HG02852 (cell line): ENCODE results near the gene PTPN14.

ENCODE experiments used
- ATAC-seq: cut with Tn5 transposase; IDR thresholded peaks from one replicate; pipeline ENCODE4 v1.9.1; 2021; ENCODE audit warnings: mild to moderate bottlenecking, moderate library complexity; ENCODE audit not compliant: unreplicated experiment

PTPN14 gene

DNA sequence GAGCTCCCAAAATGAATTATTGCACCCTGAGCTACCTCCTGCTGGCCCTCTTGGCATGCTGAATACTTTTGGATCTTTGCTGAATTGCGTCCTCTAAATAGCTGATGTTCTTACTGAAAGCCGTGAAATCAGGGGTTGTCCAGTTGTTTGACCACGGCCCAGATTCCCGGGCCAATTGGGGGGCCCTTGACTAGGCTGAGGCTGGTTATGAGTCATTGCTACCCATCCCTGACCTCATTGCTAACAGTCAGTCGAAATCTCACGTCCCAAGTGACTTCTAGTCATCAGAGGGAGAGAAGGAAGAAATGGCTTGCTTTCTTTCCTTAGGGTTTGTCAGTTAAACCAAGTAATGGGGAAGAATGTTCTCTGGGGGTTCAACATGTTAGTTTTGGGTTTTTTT is 233.0 kb downstream of the PTPN14 start:
- peak; percentile 45 for ATAC-seq

DNA sequence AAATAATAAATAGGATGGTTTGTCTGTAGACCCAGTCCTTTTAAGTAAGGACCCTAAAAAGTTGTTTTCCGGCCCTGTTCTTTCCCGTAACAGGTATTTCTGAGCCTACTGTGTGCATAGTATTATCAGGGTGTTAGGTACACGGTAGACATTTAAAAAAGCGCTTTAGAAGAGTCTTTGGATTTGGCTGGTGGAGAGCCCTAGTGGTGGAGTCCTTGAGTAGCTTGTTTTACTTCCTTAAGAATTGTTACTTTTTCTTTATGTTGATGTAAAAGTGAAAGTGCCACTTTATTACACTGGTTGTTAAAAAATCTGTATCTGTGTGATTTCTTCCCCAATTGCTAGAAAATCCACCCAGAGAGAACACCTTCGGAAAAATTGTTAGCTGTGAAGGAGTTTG is 233.7 kb downstream of the PTPN14 start:
- no peak for ATAC-seq

DNA sequence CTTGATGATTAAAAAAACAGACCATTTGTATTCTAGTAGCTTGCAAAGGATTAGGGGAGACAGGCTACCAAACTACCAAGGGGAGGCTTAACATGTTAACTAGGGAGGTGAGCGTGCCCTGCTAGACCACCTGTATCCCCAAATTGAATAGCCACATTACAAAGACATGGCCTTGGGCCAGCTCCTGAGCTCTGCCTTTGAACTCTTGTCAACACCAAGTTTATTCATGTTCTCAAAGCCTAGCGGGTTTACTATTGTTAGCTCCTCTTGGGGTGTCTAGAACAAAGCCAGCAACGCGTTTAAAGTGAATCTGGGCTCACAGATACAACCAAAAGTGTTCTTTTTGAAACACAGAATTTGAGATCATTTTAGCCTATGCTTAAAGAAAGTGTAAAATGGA is 234.1 kb downstream of the PTPN14 start:
- ATAC-seq, result no peak

DNA sequence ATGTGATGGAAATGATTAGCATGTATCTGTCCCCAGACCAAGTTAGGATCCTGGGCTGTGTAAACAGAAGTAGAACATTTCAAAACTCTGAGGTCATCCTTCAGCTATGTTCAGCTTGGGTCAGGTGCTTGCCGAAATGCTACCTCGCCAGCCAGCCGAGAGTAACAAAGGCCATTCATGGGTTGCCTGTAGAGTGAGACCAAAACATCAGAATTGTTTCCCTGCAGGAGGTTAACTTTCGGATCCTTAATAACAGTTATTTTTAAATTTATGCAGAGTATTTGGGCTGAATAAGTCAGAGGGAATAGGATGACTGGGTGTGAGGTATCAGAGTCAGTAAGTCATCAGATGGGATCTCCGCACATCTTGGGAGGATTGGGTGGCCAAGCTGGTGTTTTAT is 234.8 kb downstream of the PTPN14 start:
- ATAC-seq, result no peak

DNA sequence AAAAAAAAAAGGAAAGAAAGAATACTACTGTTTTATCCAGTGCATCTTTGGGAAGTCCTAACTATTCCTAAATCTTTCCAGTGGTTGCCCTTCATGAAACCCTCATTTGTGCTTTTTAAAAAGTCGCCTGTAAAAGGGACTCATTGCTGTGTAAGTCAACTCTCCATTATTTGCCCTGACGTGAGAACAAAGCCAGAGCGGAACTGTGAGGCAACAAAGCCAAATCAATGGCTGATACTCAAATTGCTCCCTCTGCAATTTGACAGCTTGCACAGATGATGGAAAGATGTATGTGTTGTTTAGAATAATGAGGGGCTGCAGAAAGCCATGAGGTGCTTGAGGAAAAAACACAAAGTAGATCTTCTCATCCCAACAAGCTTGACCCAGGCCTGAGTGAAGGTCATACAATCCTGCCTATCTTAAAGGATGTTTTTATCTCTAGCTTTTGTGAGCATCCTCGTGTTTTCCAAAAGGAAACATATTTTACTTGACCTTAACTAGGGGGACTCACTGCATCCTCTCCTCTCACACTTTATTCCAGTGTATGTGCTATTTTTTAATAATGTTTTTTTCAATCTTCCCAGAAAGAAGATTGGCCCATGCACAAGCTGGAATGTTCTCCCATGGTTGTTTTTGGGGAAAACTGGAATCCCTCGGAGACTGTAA is 237.1 kb downstream of the PTPN14 start:
- no peak for ATAC-seq

DNA sequence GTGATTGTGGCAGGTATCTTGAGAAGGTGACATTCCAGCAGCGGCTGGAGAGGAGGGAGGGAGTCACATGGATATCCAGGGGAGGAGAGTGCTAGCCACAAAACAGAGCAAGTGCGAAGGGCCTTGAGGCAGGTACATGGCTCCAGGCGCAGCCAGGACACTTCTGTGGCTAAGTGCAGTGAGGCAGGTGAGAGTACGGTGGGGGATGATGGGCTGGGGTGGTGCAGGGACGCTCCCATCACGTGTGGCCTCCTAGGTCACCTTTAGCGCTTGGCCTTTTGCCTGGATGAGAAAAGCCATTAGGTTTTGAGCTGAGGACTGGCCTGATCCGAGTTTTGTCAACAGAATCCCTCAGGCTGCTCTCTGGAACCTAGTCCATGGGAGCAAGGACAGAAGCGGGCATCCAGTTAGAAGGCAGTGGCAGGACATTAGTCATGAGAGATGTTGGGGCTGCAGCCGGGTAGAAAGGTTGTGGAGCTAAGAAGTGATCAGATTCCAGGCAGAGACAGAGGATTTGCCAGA is 238.8 kb downstream of the PTPN14 start:
- ATAC-seq, result no peak

DNA sequence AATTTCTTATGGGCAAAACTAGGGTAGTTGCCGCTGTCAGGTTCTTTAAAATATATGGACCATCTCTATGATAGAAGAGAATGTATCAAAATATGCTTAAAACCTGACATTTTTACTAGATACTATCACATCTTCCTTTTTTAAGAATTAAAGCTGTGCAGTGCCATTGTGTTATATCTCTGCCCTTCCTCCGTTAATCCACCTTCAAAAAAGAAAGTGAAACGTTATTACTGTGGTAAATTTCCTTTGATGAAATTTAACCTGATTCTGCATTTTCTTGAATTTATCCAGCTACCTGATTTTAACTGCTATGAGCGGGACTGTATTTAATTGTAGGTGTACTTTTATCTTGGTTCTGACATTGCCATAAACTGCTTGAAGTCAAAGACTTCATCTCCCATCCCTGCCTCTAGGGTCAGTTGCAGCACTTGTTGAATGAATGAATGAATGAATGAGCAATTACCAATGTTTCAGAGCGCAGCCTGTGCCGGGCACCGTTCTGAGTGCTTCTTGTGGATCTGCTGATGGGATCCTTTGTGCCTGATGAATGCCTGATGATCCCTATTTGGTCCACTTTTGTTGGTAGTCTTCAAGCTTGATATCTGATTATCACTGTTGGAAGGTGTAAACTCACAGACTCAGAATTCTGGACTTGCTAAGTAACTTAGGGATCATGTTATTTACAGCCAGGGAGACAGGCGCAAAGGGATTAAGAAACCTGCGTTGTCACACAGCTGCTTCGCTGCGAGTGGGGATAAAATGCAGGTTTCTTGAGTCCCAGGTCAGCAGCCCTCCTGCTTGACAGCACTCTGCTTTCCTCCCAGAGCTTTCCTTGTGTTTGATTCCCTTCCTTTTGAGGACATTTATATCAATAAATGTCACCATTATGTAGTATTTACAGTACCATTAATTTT is 240.4 kb downstream of the PTPN14 start:
- no peak for ATAC-seq

DNA sequence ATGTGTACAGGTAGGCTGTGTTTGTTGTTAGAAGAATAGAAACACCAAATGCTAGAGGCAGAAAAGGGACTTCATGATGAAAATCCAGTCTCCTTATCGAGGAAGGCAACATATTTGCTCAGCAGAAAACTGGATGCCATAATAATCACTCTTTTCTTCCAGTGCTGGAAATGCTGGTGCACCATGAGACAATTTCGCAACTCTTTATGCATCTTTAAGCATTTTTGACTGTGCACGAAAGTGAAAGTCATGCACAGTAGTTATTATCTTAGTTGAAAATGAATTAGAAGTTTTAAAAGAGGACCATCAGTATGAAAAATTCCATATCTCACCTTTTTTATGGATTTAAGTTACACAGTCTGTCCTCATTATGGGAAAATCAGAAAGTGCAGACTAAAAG is 241.4 kb downstream of the PTPN14 start:
- ATAC-seq, result peak; percentile 55

DNA sequence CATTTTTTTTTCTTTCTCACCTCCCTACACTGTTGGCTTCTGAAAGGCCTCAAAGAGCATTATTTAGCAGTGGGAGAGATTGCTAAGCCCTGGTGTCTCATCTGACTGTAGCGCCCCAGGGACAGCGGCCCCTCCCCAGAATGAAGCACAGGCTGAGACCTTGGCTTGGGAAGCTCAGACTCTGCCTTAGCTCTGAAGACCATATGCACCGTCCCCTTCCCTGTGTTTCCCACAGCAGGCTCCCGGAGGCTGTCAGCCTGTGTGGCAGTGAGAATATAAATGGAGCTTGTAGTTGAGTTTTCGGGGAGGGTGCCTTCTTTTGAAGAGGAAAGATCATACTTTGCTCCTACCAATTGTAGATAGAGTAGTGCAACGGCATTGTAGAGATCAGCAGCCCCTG is 245.1 kb downstream of the PTPN14 start:
- no peak for ATAC-seq

DNA sequence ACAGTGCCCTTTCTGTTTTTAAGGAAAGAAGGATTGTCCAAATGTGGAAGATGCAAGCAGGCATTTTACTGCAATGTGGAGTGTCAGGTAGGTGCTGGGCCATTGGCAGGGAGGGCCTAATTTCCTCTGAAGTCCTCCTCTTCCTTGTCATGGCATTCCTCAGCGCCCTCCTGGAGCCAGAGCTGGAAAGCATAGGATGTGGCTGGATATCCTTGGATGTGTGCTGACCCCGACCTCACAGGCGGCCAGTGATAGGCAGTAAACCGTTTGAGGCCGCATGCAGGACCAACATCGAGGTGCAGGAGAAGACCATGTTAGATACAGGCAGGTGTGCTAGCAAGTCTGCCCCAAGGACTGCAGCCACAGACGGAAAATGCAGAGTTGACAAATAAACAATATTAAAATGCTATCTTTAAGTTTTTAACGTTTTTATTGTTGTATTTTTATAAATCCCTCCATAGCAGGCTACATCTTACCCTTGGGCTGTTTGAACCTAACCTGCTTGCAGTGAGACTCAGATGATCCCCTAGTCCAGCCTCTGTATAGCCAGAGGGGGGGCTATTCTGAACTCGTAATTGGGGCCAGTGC is 246.1 kb downstream of the PTPN14 start:
- ATAC-seq, result no peak

DNA sequence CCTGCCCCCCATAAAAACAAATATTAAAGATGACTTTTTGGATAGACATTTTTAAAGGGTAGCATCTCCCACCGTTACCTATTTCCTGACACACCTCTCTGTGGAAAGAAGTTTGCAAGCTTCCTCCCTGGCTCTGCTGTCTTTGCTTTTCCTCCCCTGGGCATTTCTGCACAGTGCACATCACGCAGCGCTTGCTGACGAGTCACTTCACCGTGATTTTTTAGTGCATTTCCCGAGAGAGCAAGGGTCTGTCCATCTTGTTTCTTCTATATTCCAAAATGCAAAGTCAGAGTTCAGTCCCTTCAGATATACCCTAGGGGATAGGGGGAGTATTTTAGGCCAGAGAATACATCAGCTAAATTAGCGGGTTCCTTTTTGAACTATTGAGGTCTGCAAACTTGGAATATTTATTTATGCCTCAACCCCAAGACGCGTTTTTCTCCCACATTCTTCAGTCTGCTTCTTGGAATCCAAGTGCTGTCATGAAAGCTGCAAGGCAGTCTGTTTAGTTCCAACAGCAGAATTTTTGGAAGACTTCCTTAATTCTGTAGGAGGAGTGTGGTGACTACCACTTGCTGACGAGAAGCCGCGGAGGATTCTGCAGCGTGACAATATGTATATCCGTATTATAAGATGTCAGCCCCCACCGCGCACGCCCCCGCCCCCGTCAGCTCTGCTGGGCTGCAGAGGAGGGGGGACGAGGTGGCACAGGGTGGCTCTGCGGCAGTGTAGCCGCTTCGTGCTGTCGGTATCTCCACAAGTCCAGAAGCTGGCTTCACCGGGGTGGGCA is 248.1 kb downstream of the PTPN14 start:
- no peak for ATAC-seq

DNA sequence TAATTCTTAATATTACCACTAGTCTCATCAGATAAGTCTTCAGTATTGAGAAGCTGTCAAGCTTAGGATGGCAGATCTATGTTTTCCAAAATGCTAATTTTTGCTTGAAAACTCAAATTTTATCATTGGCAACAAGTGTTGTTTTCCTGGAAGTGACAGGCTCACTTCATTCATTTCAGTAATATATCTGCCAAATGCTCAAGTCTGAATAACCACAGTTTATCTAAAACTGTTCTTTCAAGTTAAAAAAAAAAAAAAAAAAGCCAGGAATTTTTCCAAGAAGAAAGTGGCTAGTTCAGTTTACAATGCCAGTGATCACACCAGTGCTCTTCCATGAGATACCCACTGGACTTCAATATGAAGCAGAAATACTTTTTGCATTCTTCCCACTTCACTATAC is 249.9 kb downstream of the PTPN14 start:
- ATAC-seq, result no peak

DNA sequence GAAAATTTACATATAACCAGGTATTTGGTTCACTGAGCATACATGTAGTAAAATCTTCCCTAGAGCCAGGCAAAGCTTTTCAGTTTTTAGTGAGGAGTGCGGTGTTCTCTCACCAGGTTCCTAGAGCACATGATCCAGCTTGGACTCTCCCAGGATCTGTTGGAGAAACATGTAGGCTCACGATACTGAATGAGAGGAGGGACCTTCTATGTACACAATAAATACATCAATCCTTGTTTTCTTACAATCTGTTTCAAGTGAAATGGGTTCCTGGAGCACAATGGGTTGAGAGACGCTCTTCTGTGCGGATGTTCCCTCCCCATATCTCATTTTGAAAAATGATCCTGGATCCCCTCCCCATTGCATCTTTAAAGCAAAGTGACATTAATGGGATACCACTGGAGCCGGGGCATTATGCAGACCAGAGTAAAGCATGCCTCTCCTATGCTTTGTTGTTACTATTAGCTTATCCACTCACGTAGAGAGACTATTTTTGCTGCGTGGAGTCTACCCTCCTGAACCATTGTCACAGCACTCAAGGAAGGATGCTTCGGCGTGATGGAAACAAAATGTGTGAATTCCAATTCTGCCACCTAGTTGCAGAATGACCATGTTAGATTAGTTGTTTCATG is 251.1 kb downstream of the PTPN14 start:
- no peak for ATAC-seq
